Activated naive CD4-positive, alpha-beta T cell (primary cell): ENCODE measurements around the gene EXOC6B.

ENCODE experiments used
- DNase-seq, 4 experiments: peaks; one replicate each; lab custom pipeline; 2025; lab: John Stamatoyannopoulos, UW

Gene EXOC6B

GRCh38 chr2:72788756-72789155 lies 37.1 kb downstream of the EXOC6B start:
- DNase-seq: no peak

- DNase-seq: no peak
Measured at GRCh38 chr2:72785517-72785916, 40.3 kb downstream of the EXOC6B start.

DNA sequence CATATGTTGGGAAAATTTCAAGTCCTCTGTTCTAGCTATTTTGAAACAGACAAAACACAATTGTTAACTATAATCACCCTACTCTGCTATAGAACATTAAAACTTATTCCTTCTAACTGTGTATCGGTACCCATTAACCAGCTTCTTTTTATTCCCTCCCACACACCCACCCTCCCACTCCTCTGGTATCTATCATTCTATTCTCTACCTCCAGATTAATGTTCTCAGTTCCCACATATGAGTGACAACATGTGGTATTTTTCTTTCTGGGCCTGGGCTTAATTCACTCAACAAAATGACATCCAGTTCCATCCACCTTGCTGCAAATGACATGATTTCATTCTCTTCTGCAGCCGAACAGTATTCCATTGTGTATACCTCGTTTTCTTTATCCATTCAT lies 43.3 kb downstream of the EXOC6B start:
- no peak for DNase-seq

- DNase-seq: no peak
Measured at GRCh38 chr2:72781480-72781879, 44.4 kb downstream of the EXOC6B start.

DNA sequence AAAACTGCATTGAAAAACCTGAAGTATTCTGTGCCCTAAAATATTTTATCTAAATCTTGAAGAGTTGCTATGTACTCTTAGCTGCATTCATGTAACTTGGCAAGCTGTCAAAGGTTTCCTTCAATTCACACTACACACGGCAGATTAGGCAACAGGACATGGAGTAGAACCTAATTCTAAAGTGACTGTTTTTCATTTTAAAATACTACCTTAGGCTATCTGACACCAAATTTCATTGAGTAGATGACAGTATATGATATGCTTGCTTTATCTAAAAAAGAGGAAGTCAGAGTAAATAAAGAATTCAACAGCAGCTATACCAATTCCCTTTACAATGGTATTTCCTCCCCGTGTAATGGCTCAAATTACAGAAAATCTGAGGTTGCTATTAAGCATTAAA lies 45.4 kb downstream of the EXOC6B start:
- no peak for DNase-seq

DNA sequence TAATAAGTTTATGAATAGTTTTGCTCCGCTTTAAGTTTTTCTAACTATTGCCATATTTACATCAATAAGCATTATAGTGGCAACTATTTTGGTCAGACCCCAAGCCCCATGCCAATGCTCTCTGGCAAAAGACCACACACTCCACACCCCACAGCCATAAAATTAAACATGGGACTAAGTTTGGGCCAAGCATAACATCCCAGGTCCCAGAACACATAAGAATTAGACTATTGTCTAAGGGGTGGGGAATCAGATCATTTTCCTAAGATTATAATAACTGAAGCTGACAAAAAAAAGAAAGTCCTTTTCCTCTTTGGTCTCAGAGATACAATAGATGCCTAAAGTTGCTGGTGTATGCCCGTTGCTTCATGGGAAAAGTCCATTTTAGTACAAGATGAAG lies 46.3 kb downstream of the EXOC6B start:
- no peak for DNase-seq

GRCh38 chr2:72778410-72778809 lies 47.4 kb downstream of the EXOC6B start:
- no peak for DNase-seq

DNA sequence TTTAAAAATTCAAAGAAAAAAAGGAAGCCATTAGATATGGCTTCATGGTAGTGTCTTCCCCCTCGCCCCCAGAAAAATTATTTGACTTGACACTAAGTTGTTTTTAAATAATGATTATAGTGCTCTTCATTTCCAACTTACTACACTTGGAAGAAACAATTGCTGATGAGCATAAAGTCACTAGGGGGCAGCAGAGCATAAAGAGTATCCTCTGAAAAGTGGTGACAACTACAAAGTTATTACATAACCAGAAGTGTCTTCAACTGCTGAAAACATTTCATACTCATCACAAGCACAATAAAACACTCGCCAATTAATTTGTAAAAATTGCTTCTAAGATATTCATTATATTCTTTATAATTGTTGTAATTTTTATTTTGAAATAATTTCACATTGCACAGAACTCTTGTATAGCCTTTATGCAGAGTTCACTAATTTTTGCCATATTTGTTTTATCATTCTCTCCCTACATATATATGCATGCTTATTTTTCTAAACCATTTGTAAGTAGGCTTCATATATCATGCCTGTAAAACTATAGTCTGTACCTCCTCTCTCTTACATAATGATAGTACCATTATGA lies 54.9 kb downstream of the EXOC6B start:
- DNase-seq: peak in 1 of 4 experiments; percentile 5

DNA sequence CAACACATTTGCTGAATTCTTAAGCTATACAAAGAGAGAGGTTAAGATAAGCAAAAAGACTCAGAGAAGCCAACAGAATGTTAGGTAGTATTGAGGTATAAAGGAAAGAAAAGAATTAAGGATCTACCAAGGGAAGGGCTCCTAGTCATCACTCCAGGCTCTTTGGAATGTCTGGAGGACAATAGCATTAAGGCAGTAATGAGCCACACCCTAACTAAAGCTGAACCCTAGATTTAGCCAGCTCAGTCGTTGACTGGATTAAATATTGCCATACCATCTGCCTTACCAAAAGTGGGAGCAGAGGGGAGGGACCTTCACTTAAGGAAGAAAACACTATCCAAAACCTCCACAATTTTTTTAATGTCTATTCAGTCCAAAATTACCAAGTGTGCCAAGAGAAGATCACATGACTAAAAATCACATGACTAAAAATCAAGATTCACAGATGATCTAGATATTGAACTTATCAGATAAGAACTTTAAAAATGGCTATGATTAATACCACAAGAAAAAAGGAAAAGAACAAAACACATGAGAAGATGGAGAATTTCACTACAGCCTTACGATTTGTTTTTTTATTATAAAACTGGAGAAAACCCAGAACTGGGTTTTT lies 59.7 kb downstream of the EXOC6B start:
- no peak for DNase-seq

DNA sequence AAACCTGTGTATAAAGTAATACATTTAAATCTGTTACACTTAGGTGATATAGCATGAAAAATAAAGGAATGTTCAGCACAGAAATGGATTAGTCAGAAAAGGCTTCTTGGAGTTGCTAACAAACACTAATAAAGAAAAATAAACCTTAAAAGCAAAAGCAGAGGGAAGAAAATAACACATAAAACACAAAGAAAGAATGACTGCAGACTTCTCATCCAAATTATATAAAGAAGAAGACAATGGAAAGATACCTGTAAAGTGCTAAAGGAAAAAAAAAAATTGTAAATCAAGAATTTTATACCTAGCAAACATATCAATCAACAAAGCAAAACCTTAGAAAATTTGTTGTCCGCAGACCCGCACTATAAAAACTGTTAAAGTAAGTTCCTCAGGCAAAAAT lies 63.6 kb downstream of the EXOC6B start:
- no peak for DNase-seq

DNA sequence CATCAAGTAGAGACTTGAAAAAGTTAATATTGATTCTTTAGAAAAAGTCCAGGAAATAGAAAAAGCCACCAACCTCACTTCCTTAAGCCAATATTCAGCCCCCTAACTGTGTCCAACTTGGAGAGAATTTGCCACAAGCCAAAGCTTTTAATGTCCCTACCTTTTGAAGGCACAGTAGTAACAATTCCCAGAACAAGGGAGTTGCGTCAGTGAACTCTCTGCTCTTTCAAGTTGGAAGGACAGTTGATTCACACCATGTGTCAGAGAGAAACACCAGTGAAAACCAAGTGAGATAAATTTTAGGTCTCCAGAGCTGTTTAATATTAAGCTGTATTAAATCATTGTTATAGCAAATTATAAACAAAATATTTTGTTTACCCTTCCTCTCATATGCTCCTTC lies 66.1 kb downstream of the EXOC6B start:
- no peak for DNase-seq

GRCh38 chr2:72757177-72757775 lies 68.6 kb downstream of the EXOC6B start:
- DNase-seq: no peak

GRCh38 chr2:72755647-72756423 lies 70.0 kb downstream of the EXOC6B start:
- no peak for DNase-seq

DNA sequence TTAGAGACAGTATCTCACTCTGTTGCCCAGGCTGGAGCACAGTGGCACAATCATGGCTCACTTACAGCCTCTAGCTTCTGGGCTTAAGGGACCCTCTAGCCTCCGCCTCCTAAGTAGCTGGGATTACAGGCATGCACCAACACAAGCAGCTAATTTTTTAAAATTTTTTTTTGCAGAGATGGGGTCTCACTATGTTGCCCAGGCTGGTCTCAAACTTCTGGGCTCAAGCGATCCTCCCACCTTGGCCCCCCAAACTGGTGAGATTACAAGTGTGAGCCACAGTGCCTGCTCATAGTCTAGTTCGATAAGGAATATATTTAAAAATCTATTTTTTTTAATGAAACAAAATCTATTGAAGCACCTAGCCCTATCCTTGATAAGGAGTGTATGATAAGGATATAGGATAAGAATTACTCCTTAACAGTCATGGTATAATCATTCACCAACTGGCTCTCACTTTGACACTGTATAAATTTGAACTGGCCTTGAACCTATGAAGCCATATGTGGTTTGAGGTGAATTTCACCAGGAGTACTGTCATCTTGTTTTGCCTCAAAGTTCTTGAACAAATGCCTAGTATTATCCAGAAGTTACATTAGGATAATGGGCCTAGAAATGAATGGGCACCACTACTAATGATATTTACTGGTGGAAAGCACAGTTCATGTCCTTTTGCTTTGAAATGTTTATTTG lies 71.1 kb downstream of the EXOC6B start:
- no peak for DNase-seq

- no peak for DNase-seq
Measured at GRCh38 chr2:72750977-72751639, 74.7 kb downstream of the EXOC6B start.

GRCh38 chr2:72750466-72750865 lies 75.4 kb downstream of the EXOC6B start:
- no peak for DNase-seq

DNA sequence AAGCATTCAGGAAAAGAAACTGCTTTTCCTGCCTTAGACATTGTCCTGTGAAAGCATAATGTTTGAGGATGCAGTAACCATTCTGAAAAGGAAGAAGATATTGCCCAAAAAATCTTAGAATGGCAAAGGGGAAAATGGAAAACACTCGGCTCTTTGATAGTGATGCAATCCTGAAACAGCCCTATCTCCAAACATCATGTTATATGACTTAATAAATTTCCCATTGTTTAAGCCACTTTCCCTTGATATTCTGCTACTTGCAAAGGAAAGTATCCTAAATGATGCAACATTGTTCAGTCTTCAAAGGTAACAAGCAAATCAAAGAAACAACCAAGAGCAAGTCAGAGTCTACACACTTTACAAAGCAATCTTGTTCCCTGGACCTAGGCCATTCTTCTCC lies 78.5 kb downstream of the EXOC6B start:
- no peak for DNase-seq

DNA sequence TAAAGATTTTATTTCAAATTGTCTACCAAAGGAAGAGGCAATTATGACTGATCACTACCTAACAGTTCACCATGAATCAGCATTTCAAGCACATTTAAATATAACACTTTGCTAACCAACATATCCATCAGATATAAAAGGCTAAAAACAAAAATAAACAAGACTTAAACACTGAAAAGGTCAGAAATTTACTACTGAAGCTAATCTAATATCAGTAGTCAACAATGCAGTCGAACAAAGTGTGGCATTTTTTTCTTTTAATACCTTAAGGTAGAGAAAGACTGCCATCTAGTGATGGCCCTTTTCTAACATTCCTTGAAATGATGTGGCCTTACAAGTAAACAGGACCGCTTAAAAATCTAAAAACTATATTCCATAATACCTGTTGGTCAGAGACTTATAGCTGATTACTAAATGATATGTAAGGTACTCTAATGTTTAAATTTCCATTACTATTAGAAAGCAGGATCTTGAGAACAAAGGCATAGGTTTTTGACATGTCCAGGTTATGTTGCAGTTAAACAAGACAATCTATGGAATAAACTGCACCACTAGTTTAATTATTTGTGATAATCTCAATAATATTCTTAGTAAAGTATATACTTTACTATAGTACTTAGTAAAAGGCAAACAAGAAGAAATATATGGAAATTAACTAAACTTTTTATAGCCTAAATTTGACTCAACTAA lies 80.0 kb downstream of the EXOC6B start:
- DNase-seq: no peak

GRCh38 chr2:72744049-72744448 lies 81.8 kb downstream of the EXOC6B start:
- no peak for DNase-seq

- no peak for DNase-seq
Measured at GRCh38 chr2:72743481-72743880, 82.4 kb downstream of the EXOC6B start.

DNA sequence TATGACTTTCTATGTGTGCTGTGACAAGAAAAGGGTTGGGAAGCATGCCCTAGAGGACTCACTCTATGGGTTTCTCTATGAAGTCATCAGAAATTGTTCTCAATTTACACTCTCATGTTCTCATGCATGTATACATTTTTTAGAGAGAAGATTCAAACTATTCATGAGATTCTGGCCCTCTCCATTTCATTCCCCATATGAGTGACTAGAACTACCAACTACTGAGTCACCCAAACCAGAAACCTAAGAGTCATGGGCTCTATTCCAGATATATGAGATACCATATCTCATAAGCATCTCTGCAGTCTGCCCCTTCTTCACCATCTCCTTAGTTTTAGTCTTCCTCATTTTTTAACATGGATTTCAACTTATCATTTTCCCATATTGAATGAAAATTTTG lies 87.7 kb downstream of the EXOC6B start:
- DNase-seq: no peak
